ENCODE results near the gene UBB.

DNA sequence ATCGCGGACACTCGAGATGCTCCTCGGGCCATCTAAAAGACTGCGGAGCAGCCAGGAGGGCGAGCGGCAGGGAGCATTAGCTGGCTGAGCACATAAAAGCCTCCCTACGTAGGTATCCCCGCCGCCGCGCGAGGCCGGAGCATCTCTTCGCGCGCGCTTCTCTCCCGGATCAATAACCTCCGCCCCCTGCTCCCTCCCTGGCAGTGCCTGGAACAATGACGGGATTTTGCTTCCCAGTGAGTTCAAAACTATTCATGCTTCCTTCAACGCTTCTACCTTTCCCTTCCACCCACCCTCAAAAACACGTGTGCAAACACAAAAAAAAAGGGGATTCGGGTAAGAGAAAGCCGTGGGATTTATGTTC lies 28.6 kb upstream of the UBB start:
- TF ChIP-seq MAX (IDR thresholded peaks at IDR 0.05) (no peak), EP300 (IDR thresholded peaks at IDR 0.05; ENCODE audit: borderline replicate concordance) (no peak), CEBPB (IDR thresholded peaks at IDR 0.05) (no peak), FOXM1 (IDR thresholded peaks at IDR 0.05; ENCODE audit: borderline replicate concordance, low read depth) (no peak), YY1 (IDR thresholded peaks at IDR 0.05; ENCODE audit: low read depth) (no peak), CREB1 (IDR thresholded peaks at IDR 0.05; ENCODE audit: low read depth) (no peak), TCF12 (IDR thresholded peaks at IDR 0.05; ENCODE audit: low read depth) (no peak), TAF1 (IDR thresholded peaks at IDR 0.05; ENCODE audit: low read depth) (no peak), RAD21 (IDR thresholded peaks at IDR 0.05; ENCODE audit: low read depth) (no peak), EGR1 (IDR thresholded peaks at IDR 0.05) (no peak), TEAD4 (IDR thresholded peaks at IDR 0.05) (no peak), REST (IDR thresholded peaks at IDR 0.05; ENCODE audit: low read depth) (no peak), NFIC (IDR thresholded peaks at IDR 0.05) (no peak), ZBTB7A (IDR thresholded peaks at IDR 0.05; ENCODE audit: low read depth) (no peak)

Measured in Ishikawa (cell line).